TTC549 (cell line): ENCODE data around the gene MROH2B.

Experiments used
- FAIRE-seq: peaks from 2 replicates; lab custom pipeline; 2012; peaks lifted over from hg19 to GRCh38; lab: Jason Lieb, UNC

MROH2B gene

GRCh38 chr5:41071242-41071641 lies at the start of gene MROH2B:
Gene MROH2B (minus strand): TSS chr5:41071342. CDS start chr5:41070852, 490 bp downstream.
- FAIRE-seq = no peak

GRCh38 chr5:41120600-41120999 lies 49.5 kb upstream of the MROH2B start:
- FAIRE-seq = no peak

GRCh38 chr5:41118177-41118576 lies 47.0 kb upstream of the MROH2B start:
- no peak for FAIRE-seq

GRCh38 chr5:41115281-41115680 lies 44.1 kb upstream of the MROH2B start:
- FAIRE-seq = no peak

GRCh38 chr5:41112486-41113455 lies 41.6 kb upstream of the MROH2B start:
- FAIRE-seq = no peak

- no peak for FAIRE-seq
These were observed 38.0 kb upstream of the MROH2B start for GRCh38 chr5:41109186-41109585.

GRCh38 chr5:41102341-41102740 lies 31.2 kb upstream of the MROH2B start:
- no peak for FAIRE-seq

GRCh38 chr5:41097642-41098041 lies 26.5 kb upstream of the MROH2B start:
- no peak for FAIRE-seq

GRCh38 chr5:41095324-41096101 lies 24.4 kb upstream of the MROH2B start:
- no peak for FAIRE-seq

- no peak for FAIRE-seq
These were observed 23.7 kb upstream of the MROH2B start for GRCh38 chr5:41094871-41095270.

- FAIRE-seq = no peak
These were observed 22.7 kb upstream of the MROH2B start for GRCh38 chr5:41093803-41094202.

- no peak for FAIRE-seq
These were observed 16.3 kb upstream of the MROH2B start for GRCh38 chr5:41087461-41087860.

- no peak for FAIRE-seq
These were observed 12.2 kb upstream of the MROH2B start for GRCh38 chr5:41083306-41083705.

GRCh38 chr5:41071975-41072374 lies 833 bp upstream of the MROH2B start:
- no peak for FAIRE-seq

- FAIRE-seq = no peak
These were observed 3.2 kb downstream of the MROH2B start for GRCh38 chr5:41067714-41068568.

GRCh38 chr5:41065691-41066335 lies 5.3 kb downstream of the MROH2B start:
- no peak for FAIRE-seq

- no peak for FAIRE-seq
These were observed 13.2 kb downstream of the MROH2B start for GRCh38 chr5:41057940-41058339.

- FAIRE-seq = no peak
These were observed 13.9 kb downstream of the MROH2B start for GRCh38 chr5:41057231-41057630.

- no peak for FAIRE-seq
These were observed 22.2 kb downstream of the MROH2B start for GRCh38 chr5:41048986-41049385.

- FAIRE-seq = no peak
These were observed 27.9 kb downstream of the MROH2B start for GRCh38 chr5:41043109-41043747.

GRCh38 chr5:41032973-41033372 lies 38.2 kb downstream of the MROH2B start:
- FAIRE-seq = no peak
